K562 (cell line): ENCODE results near the gene REEP3. TPM values are rescaled to one million over a fixed set of nuclear protein-coding genes. Genes with fewer than 3 reads are reported as not detected.

Experiments
- CTCFL ChIP-seq: IDR thresholded peaks from 2 replicates; pipeline ENCODE4 v1.6.1; 2011; ENCODE audit warnings: borderline replicate concordance, low read depth, mild to moderate bottlenecking, moderate library complexity, low read length; ENCODE audit not compliant: insufficient read depth, poor library complexity, severe bottlenecking
- FOXP4 ChIP-seq: sonication (generic); formaldehyde crosslinking; IDR thresholded peaks from 2 replicates; pipeline ENCODE4 v1.8.0; 2022; ENCODE audit warnings: mild to moderate bottlenecking, missing genetic modification reagents, borderline replicate concordance
- HDAC1 ChIP-seq, 2 experiments: fragments of 450-650 bp; IDR thresholded peaks; 2 replicates each; pipeline ENCODE4 v1.6.1; 2016 to 2017; ENCODE audit warnings: inconsistent platforms in 1 of 2, mild to moderate bottlenecking in 1 of 2, moderate library complexity in 1 of 2
- HMGN3 ChIP-seq: IDR thresholded peaks from 2 replicates; pipeline ENCODE4 v1.6.1; 2011; ENCODE audit warnings: borderline replicate concordance, low read depth, mild to moderate bottlenecking, mixed read lengths, low read length; ENCODE audit not compliant: insufficient read length; ENCODE audit errors: extremely low read depth
- ZBTB11 ChIP-seq, 3 experiments: fragments of 200-800 bp in 1 of 3; fragments of 250-450 bp in 1 of 3; fragments of 450-650 bp in 1 of 3; sonication (Bioruptor Pico) in 1 of 3; sonication (Bioruptor generic) in 1 of 3; formaldehyde crosslinking in 1 of 3; IDR thresholded peaks; 2 replicates each; pipeline versions ENCODE4 v1.6.1 to v1.8.0; 2016 to 2022; ENCODE audit warnings: mild to moderate bottlenecking in 2 of 3, missing genetic modification characterization in 2 of 3, missing compliant biosample characterization in 1 of 3, moderate library complexity in 1 of 3
- ZBTB7A ChIP-seq: IDR thresholded peaks from 2 replicates; pipeline ENCODE4 v1.6.1; 2011; ENCODE audit warnings: low read depth, mild to moderate bottlenecking, low read length, moderate library complexity, borderline replicate concordance; ENCODE audit not compliant: control insufficient read depth
- ZMIZ1 ChIP-seq, 2 experiments: fragments of 150-350 bp in 1 of 2; IDR thresholded peaks; 2 replicates each; pipeline ENCODE4 v1.6.1; 2012 to 2016; ENCODE audit warnings: low read depth in 2 of 2, low read length in 2 of 2, mild to moderate bottlenecking in 1 of 2, moderate library complexity in 1 of 2
- ZNF518B ChIP-seq: fragments of 250-450 bp; sonication (Bioruptor Pico); IDR thresholded peaks from 2 replicates; pipeline ENCODE4 v1.5.0; 2021; ENCODE audit warnings: mild to moderate bottlenecking, moderate library complexity
- polyA plus RNA-seq, 8 experiments: library from polyadenylated mRNA; depleted of rRNA in 4 of 8; stranded (reverse) in 5 of 8; unstranded in 3 of 8; fragments of >200 nt; fragmentation: Nextera tagmentation in 2 of 8; fragmentation: Illumina TruSeq in 1 of 8; extraction: Ambion mirVana in 2 of 8; extraction: Trizol in 1 of 8; gene quantifications; 2 replicates each; pipeline versions ENCODE4 v1.2.1 to v1.2.3, GENCODE V29; 2011 to 2014; ENCODE audit warnings: inconsistent platforms in 1 of 8, missing spikeins in 1 of 8
- total RNA-seq, 7 experiments: library from RNA; depleted of rRNA in 6 of 7; stranded (reverse); fragments of >200 nt in 6 of 7; fragmentation: Illumina TruSeq in 2 of 7; extraction: Trizol in 2 of 7; gene quantifications; 2 replicates each; pipeline versions ENCODE4 v1.2.1 to v1.2.3, GENCODE V29; 2011 to 2021; ENCODE audit warnings: low replicate concordance in 1 of 7

Gene REEP3
- total and polyA plus RNA-seq, 9 of the 15 experiments (the other 6 are each of a cell fraction or from before 2014, with no cell fraction given), result 3.4 to 13.4 (median 9.2) TPM

- TF ChIP-seq ZBTB11 (CRISPR knock-in tag; IDR thresholded peaks at IDR 0.05) (no peak), HMGN3 (no peak), ZMIZ1 (IDR thresholded peaks at IDR 0.05; ENCODE audit: low read depth in 2 of 2, low read length in 2 of 2) (no peak), ZNF518B (CRISPR knock-in tag) (no peak), CTCFL (no peak), FOXP4 (no peak), HDAC1 (IDR thresholded peaks at IDR 0.05) (no peak; a peak in 1 of 4 replicates), ZBTB7A (no peak)
These were observed 108.3 kb downstream of the REEP3 start (continued) for GRCh38 chr10:63629363-63630084.
